Heart left ventricle (tissue), 16 donors: ENCODE measurements around the gene ST6GAL2. TPM values are rescaled to one million over a fixed set of nuclear protein-coding genes. Genes with fewer than 3 reads are reported as not detected.

ENCODE experiments used
- ATAC-seq, 4 donors: fragments of 200-7000 bp; cut with Tn5 transposase; one replicate each; pipeline ENCODE4 v1.9.1; 2020 to 2022; ENCODE audit warnings: moderate library complexity in 4 of 4, mild to moderate bottlenecking in 3 of 4, moderate number of reproducible peaks in 1 of 4
- DNase-seq, 5 donors: peaks; one replicate each; pipeline ENCODE4 v3.0.0-alpha.2; 2020
- H3K27ac ChIP-seq, 12 donors: fragments of 200-600 bp; sonication (generic) in 4 of 12; one replicate each; pipeline versions ENCODE4 v1.5.0 to v1.8.0; 2016 to 2022; ENCODE audit warnings: mild to moderate bottlenecking in 2 of 12
- H3K27me3 ChIP-seq, 9 donors: fragments of 200-600 bp; sonication (generic) in 2 of 9; one replicate each; pipeline versions ENCODE4 v1.5.1 to v1.8.0; 2016 to 2022; ENCODE audit warnings: mild to moderate bottlenecking in 3 of 9
- H3K36me3 ChIP-seq, 9 donors: fragments of 200-600 bp; sonication (generic) in 2 of 9; one replicate each; pipeline versions ENCODE4 v1.5.0 to v1.8.0; 2018 to 2022; ENCODE audit warnings: mild to moderate bottlenecking in 2 of 9
- H3K4me1 ChIP-seq, 12 donors: fragments of 200-600 bp; sonication (generic) in 4 of 12; one replicate each; pipeline versions ENCODE4 v1.5.0 to v1.8.0; 2016 to 2022; ENCODE audit warnings: mild to moderate bottlenecking in 3 of 12
- H3K4me3 ChIP-seq, 12 donors: fragments of 200-600 bp; sonication (generic) in 4 of 12; one replicate each; pipeline versions ENCODE4 v1.5.0 to v1.8.0; 2017 to 2022; ENCODE audit warnings: mild to moderate bottlenecking in 9 of 12, moderate library complexity in 4 of 12
- H3K9me3 ChIP-seq, 12 donors: fragments of 200-600 bp; sonication (generic) in 4 of 12; one replicate each; pipeline versions ENCODE4 v1.5.0 to v1.8.0; 2016 to 2022; ENCODE audit warnings: mild to moderate bottlenecking in 1 of 12
- POLR2A ChIP-seq, 2 donors: fragments of 450-650 bp; IDR thresholded peaks; one replicate each; pipeline ENCODE4 v1.6.1; 2017; ENCODE audit warnings: antibody characterized with exemption in 2 of 2, mild to moderate bottlenecking in 2 of 2, moderate library complexity in 2 of 2
- WGBS, 4 donors: extraction: QIAGEN DNeasy Blood & Tissue Kit in 2 of 4; methylation state at CpG; one replicate each; pipeline versions ENCODE4 v1.1.5 to v1.1.7; 2013 to 2018; 5-methylcytosine and 5-hydroxymethylcytosine counted together
- intact Hi-C, 10 donors: fragments of 100-400 bp; cut with DNase I; formaldehyde crosslinking; loops; one replicate each; pipeline versions ENCODE4 v1.11.1 to v1.14.2; 2022
- polyA plus RNA-seq, 2 donors: library from polyadenylated mRNA; stranded (reverse); fragments of 200-250 nt; gene quantifications; one replicate each; pipeline ENCODE4 v1.2.3, GENCODE V29; 2013
- total RNA-seq, 9 donors: library from RNA; depleted of rRNA in 2 of 9; stranded (reverse); fragments of >200 nt in 2 of 9; fragmentation: NEBNext Ultra II Directional in 3 of 9; extraction: Animal tissue kit (Norgen Biotek cat#: 25700) in 3 of 9; gene quantifications; one replicate each; pipeline versions ENCODE4 v1.1.0 to v1.2.4, GENCODE V29; 2016 to 2023
- TF ChIP-seq, protein P1 (sequence below), 12 donors: fragments of 200-600 bp; sonication (generic) in 4 of 12; IDR thresholded peaks; one replicate each; pipeline versions ENCODE4 v1.5.0 to v1.8.0; 2018 to 2022; ENCODE audit warnings: antibody characterized with exemption in 12 of 12, mild to moderate bottlenecking in 5 of 12
- donor health status: ischemic (EF 13 %, LVEDD 7.1; RV severe dilation, severe dysfunction).
- donor health status: healthy with polysubstance abuse.
- donor health status: DM: no; HTN: yes; CAD: no.
- donor health status: DM: no; HTN: no; CAD: no.
- donor health status: ischemic (EF 25% LVEDD 6.9; RV normal size, moderate dysfunction).
- donor health status: ischemic (EF 25% LVEDD 5.7; RV mildly dilated, moderate dysfunction).
- donor health status: healthy.
- donor health status: DM: yes; HTN: yes; CAD: no.
- donor health status: ischemic (EF 35%, LVEDD 5.7; RV mildly dilated, moderate dysfunction).
- donor health status: nonischemic (EF 11% LVEDD 7.7; RV severe dilation, severe dysfunction).
- donor health status: DM: yes; HTN: yes; CAD: no.
- donor health status: PGD.
- donor health status: ischemic (EF 29% LVEDD 5.4; RV normal size, mild dysfunction).
- donor health status: nonischemic (EF 23%, LVEDD 6.1; RV moderate dilation, normal function).

The ST6GAL2 gene
- total and polyA plus RNA-seq, 11 donors, result 0.08 to 1.1 (median 0.57) TPM; not detected in 1

DNA sequence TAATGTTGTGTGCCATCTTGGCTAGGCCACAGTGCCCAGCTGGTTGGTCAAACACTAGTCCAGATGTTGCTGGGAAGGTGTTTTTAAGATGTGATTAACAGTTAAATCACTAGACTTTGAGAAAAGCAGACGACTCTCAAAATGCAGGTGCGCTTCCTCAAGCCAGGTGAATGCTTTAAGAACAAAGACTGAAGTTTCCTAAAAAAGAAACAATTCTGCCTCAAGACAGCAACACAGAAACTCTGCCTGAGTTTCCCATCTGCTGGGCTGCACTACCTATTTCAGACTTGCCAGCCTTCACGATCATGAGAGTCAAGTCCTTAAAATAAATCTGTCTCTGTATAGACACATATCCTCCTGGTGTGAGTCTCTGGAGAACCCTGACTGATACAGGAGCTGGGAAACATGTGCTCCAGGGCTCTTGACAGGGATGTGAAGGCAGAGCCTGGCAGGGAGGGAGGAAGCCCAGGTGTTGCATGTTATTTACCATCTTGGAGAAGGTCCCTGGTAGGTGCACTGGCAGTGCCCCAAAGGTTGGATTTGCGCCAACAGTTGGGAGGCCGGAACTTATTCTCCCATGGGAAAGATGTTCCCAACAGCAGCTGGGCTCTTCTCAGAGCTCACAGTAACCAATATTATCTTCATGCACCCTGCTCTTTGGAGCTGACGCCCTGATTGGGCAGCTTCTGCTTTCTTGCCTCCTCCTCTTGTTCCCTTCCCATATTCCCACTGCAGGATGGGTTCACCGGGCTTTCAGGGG, 43.9 kb downstream of the ST6GAL2 start:
- WGBS, 4 donors, result 64 to 75% (median 69%) methylated on average over 7 of the region's 7 CpGs
- intact Hi-C loops, result no loop called here
- Histone ChIP-seq H3K9me3 (no peaks in the 10 kb centered on the region), H3K27ac (no peak overlapping the region), H3K36me3 (no peaks in the 10 kb centered on the region), H3K4me1 (peaks cover 0 to 12% (median 0%) of the 10 kb centered on the region in 12 donors), H3K4me3 (no peak overlapping the region), H3K27me3 (no peaks in the 10 kb centered on the region)
- DNase-seq (no peak), ATAC-seq (no peak)
- TF ChIP-seq POLR2A (IDR thresholded peaks at IDR 0.05), result no peak
- TF ChIP-seq, protein P1, sequence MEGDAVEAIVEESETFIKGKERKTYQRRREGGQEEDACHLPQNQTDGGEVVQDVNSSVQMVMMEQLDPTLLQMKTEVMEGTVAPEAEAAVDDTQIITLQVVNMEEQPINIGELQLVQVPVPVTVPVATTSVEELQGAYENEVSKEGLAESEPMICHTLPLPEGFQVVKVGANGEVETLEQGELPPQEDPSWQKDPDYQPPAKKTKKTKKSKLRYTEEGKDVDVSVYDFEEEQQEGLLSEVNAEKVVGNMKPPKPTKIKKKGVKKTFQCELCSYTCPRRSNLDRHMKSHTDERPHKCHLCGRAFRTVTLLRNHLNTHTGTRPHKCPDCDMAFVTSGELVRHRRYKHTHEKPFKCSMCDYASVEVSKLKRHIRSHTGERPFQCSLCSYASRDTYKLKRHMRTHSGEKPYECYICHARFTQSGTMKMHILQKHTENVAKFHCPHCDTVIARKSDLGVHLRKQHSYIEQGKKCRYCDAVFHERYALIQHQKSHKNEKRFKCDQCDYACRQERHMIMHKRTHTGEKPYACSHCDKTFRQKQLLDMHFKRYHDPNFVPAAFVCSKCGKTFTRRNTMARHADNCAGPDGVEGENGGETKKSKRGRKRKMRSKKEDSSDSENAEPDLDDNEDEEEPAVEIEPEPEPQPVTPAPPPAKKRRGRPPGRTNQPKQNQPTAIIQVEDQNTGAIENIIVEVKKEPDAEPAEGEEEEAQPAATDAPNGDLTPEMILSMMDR (IDR thresholded peaks at IDR 0.05), result no peak

DNA sequence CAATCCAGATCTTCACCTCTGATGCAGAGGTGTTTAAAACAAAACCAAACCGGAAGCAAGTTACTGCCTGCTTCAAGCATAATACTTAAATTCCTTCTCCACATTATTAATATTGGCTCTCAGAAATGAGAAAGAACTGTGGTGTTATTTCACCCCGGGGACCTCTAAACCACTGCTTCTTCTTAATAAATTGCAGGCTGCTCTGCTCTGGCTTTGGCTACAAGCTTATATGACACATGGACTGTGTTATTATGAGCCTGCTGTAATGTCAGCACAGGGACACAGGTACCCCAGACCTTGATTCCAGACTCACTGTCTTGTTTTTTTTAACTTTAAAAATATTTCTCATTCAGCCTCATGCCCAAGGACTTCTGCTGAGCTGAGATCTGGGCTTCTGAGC, 45.1 kb downstream of the ST6GAL2 start:
- 54 to 71% (median 66%) methylated on average over 2 of the region's 2 CpGs for WGBS, 4 donors
- TF ChIP-seq POLR2A (IDR thresholded peaks at IDR 0.05), result no peak
- TF ChIP-seq, protein P1 (IDR thresholded peaks at IDR 0.05), result no peak
- no peaks in the 10 kb centered on the region for H3K27me3 ChIP-seq
- DNase-seq (no peak), ATAC-seq (no peak)
- H3K4me3 ChIP-seq, result no peak overlapping the region
- no peaks in the 10 kb centered on the region for H3K9me3 ChIP-seq
- no peak overlapping the region for H3K27ac ChIP-seq
- intact Hi-C loops, result no loop called here
- H3K36me3 ChIP-seq, result no peaks in the 10 kb centered on the region
- H3K4me1 ChIP-seq, result peaks cover 0 to 12% (median 0%) of the 10 kb centered on the region in 12 donors

DNA sequence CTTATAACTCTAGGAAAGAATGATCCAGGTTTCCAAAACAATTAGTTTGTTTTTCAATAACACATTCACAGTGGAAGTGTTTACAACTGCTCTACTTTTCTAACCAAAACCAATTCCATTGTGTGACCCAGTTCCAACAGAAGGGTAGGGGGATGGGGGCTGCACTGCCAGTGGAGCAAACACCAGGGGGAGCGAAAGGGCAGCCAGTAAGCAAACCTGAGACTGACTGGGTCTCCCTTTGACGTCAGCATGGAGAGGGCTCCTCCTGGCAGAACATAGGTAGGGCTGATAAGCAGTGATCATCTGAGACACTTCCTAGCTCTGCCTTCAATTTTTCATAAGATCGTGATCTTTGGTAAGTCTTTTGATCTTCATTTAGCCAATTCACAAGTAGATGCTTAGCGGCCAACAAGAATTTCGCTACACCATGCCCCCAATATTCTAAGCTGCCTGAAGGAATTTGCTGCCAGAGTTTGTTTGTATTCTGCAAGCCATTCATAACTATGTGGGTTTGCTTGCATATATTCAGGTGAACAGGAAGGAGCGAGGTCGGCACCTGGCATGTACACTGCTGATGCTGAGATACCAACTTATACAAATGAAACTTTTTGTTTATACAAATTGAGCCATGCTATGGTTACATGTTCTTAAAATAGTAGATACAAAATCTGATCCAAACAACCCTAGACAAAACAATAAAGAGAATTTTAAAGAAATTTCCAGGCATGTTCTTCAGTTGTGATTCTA, 45.9 kb downstream of the ST6GAL2 start:
- Histone ChIP-seq H3K9me3 (no peaks in the 10 kb centered on the region), H3K27ac (no peak overlapping the region), H3K4me3 (no peak overlapping the region), H3K4me1 (peaks cover 0 to 12% (median 0%) of the 10 kb centered on the region in 12 donors), H3K27me3 (no peaks in the 10 kb centered on the region), H3K36me3 (no peaks in the 10 kb centered on the region)
- ATAC-seq (no peak), DNase-seq (no peak)
- intact Hi-C loops, result no loop called here
- 68 to 76% (median 72%) methylated on average over 7 of the region's 7 CpGs for WGBS, 4 donors
- TF ChIP-seq, protein P1 (IDR thresholded peaks at IDR 0.05), result peak in 2 of 12 donors; percentile 13 to 24
- TF ChIP-seq POLR2A (IDR thresholded peaks at IDR 0.05), result no peak

- WGBS, 4 donors, result 78 to 85% (median 83%) methylated on average over 3 of the region's 3 CpGs
- no peak overlapping the region for H3K4me3 ChIP-seq
- H3K4me1 ChIP-seq, result no peaks in the 10 kb centered on the region
- no peak for TF ChIP-seq POLR2A (IDR thresholded peaks at IDR 0.05)
- TF ChIP-seq, protein P1 (IDR thresholded peaks at IDR 0.05), result no peak
- no peak for ATAC-seq
- H3K27me3 ChIP-seq, result no peaks in the 10 kb centered on the region
- H3K9me3 ChIP-seq, result no peaks in the 10 kb centered on the region
- DNase-seq, result no peak
- no peak overlapping the region for H3K27ac ChIP-seq
- intact Hi-C loops, result no loop called here
- H3K36me3 ChIP-seq, result no peaks in the 10 kb centered on the region
These were observed 52.7 kb downstream of the ST6GAL2 start for GRCh38 chr2:106833256-106833655.
